HepG2 (cell line): Measurements from ENCODE around the gene SLC25A51. TPM values are rescaled to one million over a fixed set of nuclear protein-coding genes. Genes with fewer than 3 reads are reported as not detected.
A peak's percentile ranks its signal among the peaks of the same experiment; 100 is the strongest.

Source experiments
- ATAC-seq: fragments of 200-7000 bp; cut with Tn5 transposase; 3 replicates; pipeline ENCODE4 v1.9.1; 2020; ENCODE audit warnings: mild to moderate bottlenecking, moderate library complexity
- BruUV-seq: library from RNA; stranded (reverse); fragments of 400-500 nt; replicated peaks from 2 replicates; lab custom pipeline; 2021; lab: Mats Ljungman, UMichigan
- CTCF ChIA-PET: fragments of 300-600 bp; formaldehyde crosslinking; extraction: SDS; loops from one replicate; lab custom pipeline; 2021; ENCODE audit warnings: low total read pairs, inconsistent platforms, low intra/inter-chr PET ratio; lab: Yijun Ruan, JAX
- POLR2A ChIA-PET: fragments of 350-600 bp; sonication (Branson Sonifier 250); formaldehyde crosslinking; loops from one replicate; lab custom pipeline; 2020; ENCODE audit warnings: antibody characterized with exemption, inconsistent platforms; lab: Yijun Ruan, JAX
- DNase-seq: peaks from one replicate; pipeline ENCODE4 v3.0.0-alpha.2; 2015; ENCODE audit warnings: low spot score
- FAIRE-seq: peaks from 3 replicates; lab custom pipeline; 2011; peaks lifted over from hg19 to GRCh38; lab: Jason Lieb, UNC
- H2AFZ ChIP-seq: one replicate; pipeline ENCODE4 v1.6.1; 2011; ENCODE audit warnings: low read length, inconsistent platforms
- H3K27ac ChIP-seq: fragments of 300-600 bp; 3 replicates; pipeline ENCODE4 v1.8.0; 2011; ENCODE audit warnings: mixed run types, mild to moderate bottlenecking, mixed read lengths, low read length, inconsistent platforms; ENCODE audit not compliant: insufficient read depth; ENCODE audit errors: extremely low read length
- H3K27me3 ChIP-seq, 2 experiments: fragments of 200-600 bp in 1 of 2; 2 replicates in 1 of 2; 3 replicates in 1 of 2; pipeline versions ENCODE4 v1.6.0 to v1.8.0; 2011; ENCODE audit warnings: low read length in 2 of 2, mild to moderate bottlenecking in 2 of 2, moderate library complexity in 2 of 2, inconsistent platforms in 1 of 2; ENCODE audit not compliant: insufficient read depth in 2 of 2, control insufficient read depth in 1 of 2
- H3K36me3 ChIP-seq, 2 experiments: fragments of 200-600 bp in 1 of 2; replicated peaks in 1 of 2; 2 replicates in 1 of 2; 3 replicates in 1 of 2; pipeline versions ENCODE4 v1.5.1 to v1.8.0; 2011; ENCODE audit warnings: low read length in 2 of 2, inconsistent platforms in 1 of 2; ENCODE audit not compliant: insufficient read depth in 2 of 2, control insufficient read depth in 1 of 2
- H3K4me1 ChIP-seq: 2 replicates; pipeline ENCODE4 v1.5.1; 2012; ENCODE audit warnings: low read length, inconsistent platforms; ENCODE audit not compliant: insufficient read depth
- H3K4me2 ChIP-seq: 2 replicates; pipeline ENCODE4 v1.6.0; 2011; ENCODE audit warnings: low read depth, low read length, inconsistent platforms
- H3K4me3 ChIP-seq, 3 experiments: fragments of 200-600 bp in 1 of 3; sonication (generic), shearing (Covaris generic) in 1 of 3; replicated peaks in 1 of 3; 2 replicates each; pipeline ENCODE4 v1.5.1; 2011 to 2016; ENCODE audit warnings: low read length in 3 of 3, inconsistent platforms in 2 of 3, low read depth in 2 of 3, mild to moderate bottlenecking in 2 of 3, control low read depth in 1 of 3, mixed read lengths in 1 of 3; ENCODE audit not compliant: insufficient read depth in 1 of 3
- H3K79me2 ChIP-seq: one replicate; pipeline ENCODE4 v1.6.1; 2011; ENCODE audit warnings: low read length, inconsistent platforms; ENCODE audit not compliant: insufficient read depth
- H3K9ac ChIP-seq: 2 replicates; pipeline ENCODE4 v1.6.0; 2011; ENCODE audit warnings: mild to moderate bottlenecking, low read depth, low read length, inconsistent platforms; ENCODE audit not compliant: insufficient read depth
- H3K9me3 ChIP-seq: 2 replicates; pipeline ENCODE4 v1.5.1; 2012; ENCODE audit warnings: mild to moderate bottlenecking, low read length
- H4K20me1 ChIP-seq: 2 replicates; pipeline ENCODE4 v1.6.0; 2011; ENCODE audit warnings: inconsistent platforms, mild to moderate bottlenecking, low read length, moderate library complexity; ENCODE audit not compliant: insufficient read depth
- RBM22 ChIP-seq: fragments of 200-400 bp; formaldehyde crosslinking; optimal IDR thresholded peaks from 2 replicates; pipeline ENCODE3; 2017; ENCODE audit warnings: mild to moderate bottlenecking, low read length, moderate library complexity
- U2AF2 ChIP-seq: fragments of 200-400 bp; formaldehyde crosslinking; IDR thresholded peaks from 2 replicates; pipeline ENCODE4 v1.6.1; 2017; ENCODE audit warnings: low read depth, mild to moderate bottlenecking, low read length
- ZBTB39 ChIP-seq: sonication (generic); formaldehyde crosslinking; IDR thresholded peaks from 2 replicates; pipeline ENCODE4 v1.5.0; 2020; ENCODE audit warnings: missing genetic modification reagents
- ZNF883 ChIP-seq: sonication (generic); formaldehyde crosslinking; IDR thresholded peaks from 2 replicates; pipeline ENCODE4 v1.5.1; 2020; ENCODE audit warnings: mild to moderate bottlenecking, missing genetic modification reagents; ENCODE audit errors: not compliant biosample characterization
- WGBS: methylation state at CpG from one replicate; pipeline ENCODE4 v1.1.6; 2017; ENCODE audit warnings: low lambda C conversion rate; 5-methylcytosine and 5-hydroxymethylcytosine counted together
- in situ Hi-C: cut with HindIII; loops from 2 replicates; pipeline ENCODE4 v1.10.0; 2017; ENCODE audit warnings: low pct_unique_long_range_greater_than_20kb; ENCODE audit not compliant: extremely low pct_ligation_motif_present
- intact Hi-C: fragments of 100-400 bp; cut with micrococcal nuclease; formaldehyde crosslinking; loops from one replicate; pipeline ENCODE4 v1.10.0; 2022; ENCODE audit not compliant: unreplicated experiment
- polyA plus RNA-seq, 8 experiments: library from polyadenylated mRNA; depleted of rRNA in 3 of 8; stranded (reverse) in 7 of 8; unstranded in 1 of 8; fragments of >200 nt; fragmentation: Illumina TruSeq in 4 of 8; extraction: Trizol in 4 of 8; gene quantifications; 2 replicates each; pipeline versions ENCODE4 v1.2.1 to v1.2.3, GENCODE V29; 2011 to 2016; ENCODE audit warnings: low read depth in 4 of 8, missing spikeins in 1 of 8, mixed read lengths in 1 of 8; ENCODE audit not compliant: insufficient read depth in 1 of 8
- total RNA-seq, 5 experiments: library from RNA; depleted of rRNA; stranded (reverse); fragments of >200 nt; fragmentation: Illumina TruSeq; extraction: Trizol; gene quantifications; 2 replicates each; pipeline ENCODE4 v1.2.3, GENCODE V29; 2016; ENCODE audit warnings: low read depth in 1 of 5

SLC25A51 gene
- total and polyA plus RNA-seq, 2 of the 13 experiments (the other 11 are each of a cell fraction or from before 2014, with no cell fraction given): 14.6 to 37.7 TPM

GRCh38 chr9:37923118-37923795 lies 19.3 kb upstream of the SLC25A51 start:
- Histone ChIP-seq H3K4me3 (no peak overlapping the region), H3K79me2 (peaks cover 9% of the 10 kb centered on the region), H3K27ac (no peak overlapping the region), H3K4me1 (peaks cover 7% of the 10 kb centered on the region), H3K9me3 (no peaks in the 10 kb centered on the region), H3K9ac (no peak overlapping the region), H3K4me2 (no peak overlapping the region), H3K36me3 (peaks cover 45 to 94% of the 10 kb centered on the region in 2 experiments), H2AFZ (no peak overlapping the region), H3K27me3 (no peaks in the 10 kb centered on the region), H4K20me1 (peaks cover 40% of the 10 kb centered on the region; the same call in 1 of the 2 replicates)
- no TSS peak for BruUV-seq
- in situ Hi-C loops (loop anchor here (25.0 kb wide), 1 partner anchor 436 kb away; the partner anchor contains the start of gene POLR1E), intact Hi-C loops (no loop called here)
- DNase-seq (no peak), FAIRE-seq (no peak), ATAC-seq (no peak)
- 89% methylated on average over 8 of the region's 14 CpGs for WGBS
- ChIA-PET CTCF (no interaction called here), POLR2A (no interaction called here)
- TF ChIP-seq RBM22 (peak; percentile 77), U2AF2 (no peak)

- Histone ChIP-seq H3K79me2 (peaks cover 6% of the 10 kb centered on the region), H3K27ac (no peak overlapping the region), H3K4me1 (no peaks in the 10 kb centered on the region), H2AFZ (no peak overlapping the region), H3K4me3 (no peak overlapping the region), H3K4me2 (no peak overlapping the region), H3K27me3 (no peaks in the 10 kb centered on the region), H3K9ac (no peak overlapping the region), H4K20me1 (peaks cover 35% of the 10 kb centered on the region; the same call in 1 of the 2 replicates), H3K9me3 (no peaks in the 10 kb centered on the region), H3K36me3 (peaks cover 48 to 94% of the 10 kb centered on the region in 2 experiments)
- in situ Hi-C loops (loop anchor here (25.0 kb wide), 1 partner anchor 435 kb away; the partner anchor contains the start of gene POLR1E), intact Hi-C loops (no loop called here)
- 96% methylated on average over 8 of the region's 13 CpGs for WGBS
- no peak for ATAC-seq
- TF ChIP-seq ZBTB39 (CRISPR knock-in tag) (no peak), ZNF883 (CRISPR knock-in tag) (peak; percentile 12)
- ChIA-PET CTCF (no interaction called here), POLR2A (no interaction called here)
- BruUV-seq: no TSS peak
- FAIRE-seq: no peak
- DNase-seq: no peak
These were observed 18.6 kb upstream of the SLC25A51 start for GRCh38 chr9:37922363-37923117.
